Rectal smooth muscle tissue (tissue), 1 donor: ENCODE data around the gene EEPD1.
"Not testable (repeated sequence)": the region's sequence is repeated elsewhere in the genome, so short reads cannot be mapped to it uniquely, and the experiment has no call there.

Experiments used
- H3K27ac ChIP-seq: one replicate; pipeline ENCODE4 v1.7.0; 2013; ENCODE audit warnings: low read depth, low read length, inconsistent platforms
- H3K27me3 ChIP-seq: one replicate; pipeline ENCODE4 v1.7.0; 2013; ENCODE audit warnings: low read length; ENCODE audit not compliant: control insufficient read depth, insufficient read depth
- H3K36me3 ChIP-seq: one replicate; pipeline ENCODE4 v1.7.0; 2013; ENCODE audit warnings: low read length; ENCODE audit not compliant: control insufficient read depth, insufficient read depth
- H3K4me1 ChIP-seq: one replicate; pipeline ENCODE4 v1.7.0; 2013; ENCODE audit warnings: low read length; ENCODE audit not compliant: control insufficient read depth, insufficient read depth
- H3K4me3 ChIP-seq: one replicate; pipeline ENCODE4 v1.7.0; 2013; ENCODE audit warnings: low read length
- H3K9ac ChIP-seq: one replicate; pipeline ENCODE4 v1.7.0; 2013; ENCODE audit warnings: low read length

The EEPD1 gene

DNA sequence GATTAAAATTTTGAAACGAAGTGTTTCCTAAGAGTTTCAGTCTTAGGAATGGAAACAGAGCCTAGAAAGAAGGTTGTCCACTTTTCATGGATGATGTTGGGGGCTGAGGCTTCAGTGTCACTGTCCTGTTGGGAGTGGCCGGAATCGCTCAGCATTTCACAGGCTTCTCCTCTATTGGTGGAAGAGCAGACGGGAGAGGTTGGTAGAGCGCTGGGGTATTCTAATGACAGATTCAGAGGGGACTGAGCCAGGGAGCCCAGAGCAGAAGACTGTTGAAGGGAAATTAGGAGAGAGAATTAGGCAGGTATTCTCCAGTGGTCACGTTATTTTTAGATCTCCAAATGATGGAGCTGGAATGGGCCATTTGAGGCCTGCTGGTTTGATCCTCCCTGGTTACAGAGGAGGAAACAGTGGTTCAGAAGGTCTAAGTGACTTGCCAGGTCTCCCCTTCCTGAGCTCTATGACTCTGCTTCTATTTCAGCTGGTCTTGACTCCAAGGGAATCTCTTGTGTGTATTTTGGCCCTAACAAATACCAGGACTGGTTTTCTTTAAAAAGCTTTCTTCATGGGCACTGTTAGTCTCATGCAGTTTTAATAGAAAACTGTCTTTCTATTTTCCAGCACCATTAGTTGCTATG is 35.7 kb upstream of the EEPD1 start:
- H3K4me3 ChIP-seq = no peak overlapping the region
- no peaks in the 10 kb centered on the region for H3K4me1 ChIP-seq
- no peak overlapping the region for H3K27ac ChIP-seq
- H3K36me3 ChIP-seq = no peaks in the 10 kb centered on the region
- no peak overlapping the region for H3K9ac ChIP-seq
- H3K27me3 ChIP-seq = no peaks in the 10 kb centered on the region

DNA sequence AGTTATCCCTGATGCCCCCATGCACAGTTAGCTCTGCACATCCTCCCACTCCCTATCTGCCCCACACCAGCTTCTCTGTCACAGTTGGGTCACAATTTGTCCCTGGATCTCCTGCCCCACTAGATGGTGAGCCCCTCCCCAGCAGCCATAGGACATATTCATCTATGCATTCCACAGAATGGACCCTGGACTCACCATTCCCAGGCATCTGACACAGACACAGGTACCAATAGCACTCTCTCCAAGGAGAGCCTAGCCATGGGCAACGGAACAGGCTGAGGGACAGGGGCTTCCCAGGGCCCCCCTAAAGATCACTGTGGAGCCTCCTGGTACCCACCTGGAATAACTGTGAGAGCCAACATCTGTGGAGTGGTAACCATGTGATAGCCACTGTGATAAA is 34.7 kb upstream of the EEPD1 start:
- H3K27ac ChIP-seq = no peak overlapping the region
- no peaks in the 10 kb centered on the region for H3K36me3 ChIP-seq
- no peak overlapping the region for H3K4me3 ChIP-seq
- H3K4me1 ChIP-seq = no peaks in the 10 kb centered on the region
- H3K27me3 ChIP-seq = no peaks in the 10 kb centered on the region
- H3K9ac ChIP-seq = no peak overlapping the region

DNA sequence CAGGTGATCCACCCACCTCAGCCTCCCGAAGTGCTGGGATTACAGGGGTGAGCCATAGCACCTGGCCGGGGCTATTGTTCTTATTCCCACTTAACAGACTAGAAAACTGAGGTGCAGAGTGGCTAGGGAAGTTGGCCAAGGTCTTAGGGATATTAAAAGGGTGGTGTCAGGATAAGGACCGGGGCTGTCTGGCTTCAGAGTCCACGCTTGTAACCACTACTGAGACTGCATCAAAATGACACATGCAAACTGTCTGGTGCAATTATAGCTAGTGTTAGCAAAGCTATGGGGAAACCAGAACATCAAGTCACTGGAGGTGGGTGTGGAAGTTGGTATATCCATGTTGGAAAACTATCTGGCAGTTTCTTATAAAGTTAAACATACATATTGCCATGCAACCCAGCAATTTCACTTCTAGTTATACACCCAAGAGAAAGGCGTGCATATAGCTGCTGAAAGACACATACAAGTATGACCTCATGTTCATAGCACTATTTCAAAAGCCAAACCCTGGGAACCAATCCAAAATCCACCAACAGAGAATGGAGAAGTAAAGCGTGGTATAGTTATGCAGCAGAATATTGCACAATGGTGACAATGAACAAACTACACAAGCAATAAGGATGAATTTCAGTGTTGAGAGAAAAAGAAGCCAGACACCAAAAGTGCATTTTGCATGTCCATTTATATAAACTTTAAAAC is 33.9 kb upstream of the EEPD1 start:
- no peak overlapping the region for H3K27ac ChIP-seq

DNA sequence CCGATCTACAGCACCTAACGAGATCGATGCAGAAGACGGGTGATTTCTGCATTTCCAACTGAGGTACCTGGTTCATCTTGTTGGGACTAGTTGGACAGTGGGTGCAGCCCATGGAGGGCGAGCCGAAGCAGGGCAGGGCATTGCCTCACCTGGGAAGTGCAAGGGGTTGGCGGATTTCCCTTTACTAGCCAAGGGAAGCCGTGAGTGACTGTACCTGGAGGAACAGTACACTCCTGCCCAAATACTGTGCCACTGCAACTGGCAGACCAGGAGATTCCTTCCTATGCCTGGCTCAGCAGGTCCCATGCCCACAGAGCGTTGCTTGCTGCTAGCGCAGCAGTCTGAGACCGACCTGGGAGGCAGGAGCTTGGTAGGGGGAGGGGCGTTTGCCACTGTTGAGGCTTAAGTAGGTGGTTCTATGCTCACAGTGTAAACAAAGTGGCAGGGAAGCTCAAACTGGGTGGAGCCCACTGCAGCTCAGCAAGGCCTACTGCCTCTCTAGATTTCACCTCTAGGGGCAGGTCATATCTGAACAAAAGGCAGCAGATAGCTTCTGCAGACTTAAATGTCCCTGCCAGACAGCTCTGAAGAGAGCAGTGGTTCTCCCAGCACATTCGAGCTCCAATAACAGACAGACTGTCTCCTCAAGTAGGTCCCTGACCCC is 32.9 kb upstream of the EEPD1 start:
- H3K36me3 ChIP-seq, H3K9ac ChIP-seq, H3K4me1 ChIP-seq, H3K4me3 ChIP-seq, H3K27me3 ChIP-seq, H3K27ac ChIP-seq: not testable (repeated sequence)

More for the DNA sequence above, 33.9 kb upstream of the EEPD1 start:
- Histone ChIP-seq H3K4me1 (no peaks in the 10 kb centered on the region), H3K36me3 (no peaks in the 10 kb centered on the region), H3K9ac (no peak overlapping the region), H3K27me3 (no peaks in the 10 kb centered on the region), H3K4me3 (no peak overlapping the region)

DNA sequence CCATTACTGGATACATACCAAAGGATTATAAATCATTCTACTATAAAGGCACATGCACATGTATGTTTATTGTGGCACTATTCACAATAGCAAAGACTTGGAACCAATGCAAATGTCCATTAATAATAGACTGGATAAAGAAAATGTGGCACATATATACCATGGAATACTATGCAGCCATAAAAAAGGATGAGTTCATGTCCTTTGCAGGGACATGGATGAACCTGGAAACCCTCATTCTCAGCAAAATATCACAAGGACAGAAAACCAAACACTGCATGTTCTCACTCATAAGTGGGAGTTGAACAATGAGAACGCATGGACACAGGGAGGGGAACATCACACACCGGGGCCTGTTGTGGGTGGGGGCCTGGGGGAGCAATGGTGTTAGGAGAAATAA is 27.4 kb upstream of the EEPD1 start:
- H3K9ac ChIP-seq, H3K36me3 ChIP-seq: not testable (repeated sequence)

DNA sequence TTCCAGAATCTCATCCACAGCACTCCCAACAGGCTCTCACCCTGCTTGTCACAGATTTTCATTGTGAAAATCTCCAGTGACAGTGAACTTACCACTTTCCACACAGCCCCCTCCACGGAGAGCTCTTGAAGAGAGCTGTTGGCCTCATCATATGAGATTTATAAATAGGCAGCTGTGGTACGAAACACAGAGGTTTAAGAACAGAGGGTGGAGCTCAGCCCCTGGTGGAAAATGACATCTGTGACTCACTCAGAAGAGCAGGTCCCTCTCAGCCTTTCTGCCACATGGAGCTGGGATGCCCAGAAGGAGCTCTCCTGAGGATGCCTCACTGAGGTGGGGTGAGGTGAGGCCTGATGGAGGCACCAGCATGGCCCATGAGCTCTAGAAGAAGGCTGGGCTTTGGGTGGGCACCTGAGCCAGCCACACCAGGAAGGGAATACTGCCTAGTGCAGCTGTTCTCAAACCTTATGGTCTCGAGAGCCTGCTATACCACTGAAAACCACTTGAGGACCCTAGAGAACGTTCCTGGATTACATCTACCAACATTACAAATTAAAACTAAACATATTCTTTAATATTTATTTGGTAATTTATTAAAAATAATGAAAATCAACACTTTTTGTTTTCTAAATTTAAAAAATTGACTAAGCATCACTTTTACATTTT is 25.8 kb upstream of the EEPD1 start:
- H3K4me3 ChIP-seq = no peak overlapping the region
- peaks cover 8% of the 10 kb centered on the region for H3K4me1 ChIP-seq
- H3K27me3 ChIP-seq = no peaks in the 10 kb centered on the region
- no peak overlapping the region for H3K27ac ChIP-seq
- no peaks in the 10 kb centered on the region for H3K36me3 ChIP-seq
- H3K9ac ChIP-seq = no peak overlapping the region

More for the DNA sequence above, 27.4 kb upstream of the EEPD1 start:
- not testable (repeated sequence) for H3K27me3 ChIP-seq, H3K27ac ChIP-seq, H3K4me1 ChIP-seq, H3K4me3 ChIP-seq

- H3K27me3 ChIP-seq = no peaks in the 10 kb centered on the region
- H3K36me3 ChIP-seq = no peaks in the 10 kb centered on the region
- H3K4me1 ChIP-seq = peaks cover 8% of the 10 kb centered on the region
- H3K4me3 ChIP-seq = peak overlapping the region; percentile 10
- peak overlapping the region; percentile 82 for H3K27ac ChIP-seq
- H3K9ac ChIP-seq = no peak overlapping the region
Measured at GRCh38 chr7:36128448-36129047, 24.5 kb upstream of the EEPD1 start.

DNA sequence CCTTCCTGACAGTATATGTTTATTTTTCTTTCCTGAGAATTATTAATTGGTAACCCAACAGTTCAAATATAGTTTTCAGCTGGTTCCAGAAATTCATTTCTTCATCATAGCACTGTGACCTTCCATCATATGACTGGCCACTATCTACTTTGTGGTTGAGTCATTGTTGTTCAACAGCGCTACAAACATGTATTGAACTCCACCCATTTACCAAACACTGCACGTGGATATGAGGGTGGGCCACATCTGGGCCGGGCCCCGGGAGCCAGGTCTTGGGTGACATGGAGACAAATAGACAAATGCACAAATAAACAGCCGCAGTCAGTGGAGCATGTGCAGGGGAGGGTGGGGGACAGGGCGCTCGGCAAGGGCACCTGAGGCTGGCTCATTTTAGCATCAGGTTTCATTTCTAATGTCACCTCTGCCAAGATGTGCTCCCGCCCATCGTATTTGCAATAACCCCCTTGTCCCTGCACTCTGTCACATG is 24.0 kb upstream of the EEPD1 start:
- Histone ChIP-seq H3K27me3 (no peaks in the 10 kb centered on the region), H3K4me3 (no peak overlapping the region), H3K36me3 (no peaks in the 10 kb centered on the region), H3K4me1 (peaks cover 8% of the 10 kb centered on the region), H3K27ac (peak overlapping the region; percentile 82), H3K9ac (no peak overlapping the region)

GRCh38 chr7:36130236-36130945 is 22.7 kb upstream of the EEPD1 start:
- H3K27ac ChIP-seq = no peak overlapping the region
- peaks cover 8% of the 10 kb centered on the region for H3K4me1 ChIP-seq
- H3K27me3 ChIP-seq = no peaks in the 10 kb centered on the region
- no peak overlapping the region for H3K4me3 ChIP-seq
- H3K9ac ChIP-seq = no peak overlapping the region
- no peaks in the 10 kb centered on the region for H3K36me3 ChIP-seq

- H3K9ac ChIP-seq = no peak overlapping the region
- no peaks in the 10 kb centered on the region for H3K27me3 ChIP-seq
- H3K4me1 ChIP-seq = peaks cover 8% of the 10 kb centered on the region
- no peaks in the 10 kb centered on the region for H3K36me3 ChIP-seq
- no peak overlapping the region for H3K27ac ChIP-seq
- H3K4me3 ChIP-seq = no peak overlapping the region
Measured at GRCh38 chr7:36131026-36131425, 22.0 kb upstream of the EEPD1 start.

GRCh38 chr7:36131499-36131898 is 21.6 kb upstream of the EEPD1 start:
- H3K4me1 ChIP-seq = peaks cover 8% of the 10 kb centered on the region
- no peak overlapping the region for H3K4me3 ChIP-seq
- H3K27ac ChIP-seq = no peak overlapping the region
- H3K36me3 ChIP-seq = no peaks in the 10 kb centered on the region
- no peaks in the 10 kb centered on the region for H3K27me3 ChIP-seq
- H3K9ac ChIP-seq = no peak overlapping the region
